ENCODE measurements around the gene APMAP. TPM values are rescaled to one million over a fixed set of nuclear protein-coding genes. Genes with fewer than 3 reads are reported as not detected.

APMAP gene
- total RNA-seq, 1 donor from 2014 or later, result 95.2 TPM

DNA sequence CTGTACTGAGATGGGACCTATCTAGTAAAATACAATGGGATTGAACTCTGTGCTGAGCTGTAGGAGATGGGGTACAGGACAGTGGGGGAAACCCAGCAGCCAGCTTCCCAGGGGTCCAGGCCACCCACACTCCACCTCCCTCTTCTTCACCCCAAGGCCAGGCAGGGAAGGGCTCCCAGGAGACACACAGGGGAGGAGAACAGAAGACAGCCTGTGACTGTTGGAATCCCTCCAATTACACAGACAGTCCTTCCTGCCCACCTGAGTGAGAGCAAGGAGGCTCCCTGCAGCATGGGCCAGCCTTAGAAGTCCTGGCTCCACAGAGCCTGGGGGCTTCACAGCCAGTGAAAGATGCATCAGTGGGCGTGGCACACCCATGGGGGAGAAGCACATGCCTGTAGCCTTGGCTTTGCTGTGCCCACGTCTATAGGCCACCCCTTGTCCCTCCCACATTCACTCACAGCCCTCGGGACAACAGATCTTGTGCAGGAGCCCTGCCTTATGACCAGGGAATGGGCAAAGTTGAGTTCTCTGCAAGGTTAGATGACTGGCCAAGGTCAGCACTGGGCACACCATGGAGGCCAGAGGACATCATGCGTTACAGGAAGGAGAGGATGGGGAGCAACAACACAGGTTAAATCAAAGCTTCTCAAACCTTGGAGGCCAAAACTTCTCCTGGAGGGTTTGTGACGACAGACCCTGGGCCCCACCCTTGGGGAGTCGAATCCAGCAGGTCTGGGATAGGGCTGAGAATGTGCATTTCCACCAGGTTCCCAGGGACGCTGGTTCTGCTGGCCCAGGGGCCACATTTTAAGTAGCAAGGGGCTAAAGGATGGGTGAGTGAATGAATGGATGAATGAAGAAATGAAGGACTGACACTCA lies 55.8 kb downstream of the APMAP start:
- Mint-ChIP-seq H3K4me3 (ENCODE audit: unreplicated experiment) (no peak overlapping the region), H3K4me1 (ENCODE audit: unreplicated experiment) (no peaks in the 10 kb centered on the region), H3K36me3 (ENCODE audit: low read depth, unreplicated experiment) (peaks cover 9% of the 10 kb centered on the region), H3K27ac (ENCODE audit: unreplicated experiment) (no peak overlapping the region), H3K27me3 (ENCODE audit: unreplicated experiment) (peaks cover 6% of the 10 kb centered on the region), H3K9me3 (ENCODE audit: unreplicated experiment) (peaks cover 4% of the 10 kb centered on the region)
- no peak for DNase-seq (ENCODE audit: low spot score)
- TF ChIP-seq, protein P1, sequence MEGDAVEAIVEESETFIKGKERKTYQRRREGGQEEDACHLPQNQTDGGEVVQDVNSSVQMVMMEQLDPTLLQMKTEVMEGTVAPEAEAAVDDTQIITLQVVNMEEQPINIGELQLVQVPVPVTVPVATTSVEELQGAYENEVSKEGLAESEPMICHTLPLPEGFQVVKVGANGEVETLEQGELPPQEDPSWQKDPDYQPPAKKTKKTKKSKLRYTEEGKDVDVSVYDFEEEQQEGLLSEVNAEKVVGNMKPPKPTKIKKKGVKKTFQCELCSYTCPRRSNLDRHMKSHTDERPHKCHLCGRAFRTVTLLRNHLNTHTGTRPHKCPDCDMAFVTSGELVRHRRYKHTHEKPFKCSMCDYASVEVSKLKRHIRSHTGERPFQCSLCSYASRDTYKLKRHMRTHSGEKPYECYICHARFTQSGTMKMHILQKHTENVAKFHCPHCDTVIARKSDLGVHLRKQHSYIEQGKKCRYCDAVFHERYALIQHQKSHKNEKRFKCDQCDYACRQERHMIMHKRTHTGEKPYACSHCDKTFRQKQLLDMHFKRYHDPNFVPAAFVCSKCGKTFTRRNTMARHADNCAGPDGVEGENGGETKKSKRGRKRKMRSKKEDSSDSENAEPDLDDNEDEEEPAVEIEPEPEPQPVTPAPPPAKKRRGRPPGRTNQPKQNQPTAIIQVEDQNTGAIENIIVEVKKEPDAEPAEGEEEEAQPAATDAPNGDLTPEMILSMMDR (IDR thresholded peaks at IDR 0.05; ENCODE audit: unreplicated experiment), result no peak

DNA sequence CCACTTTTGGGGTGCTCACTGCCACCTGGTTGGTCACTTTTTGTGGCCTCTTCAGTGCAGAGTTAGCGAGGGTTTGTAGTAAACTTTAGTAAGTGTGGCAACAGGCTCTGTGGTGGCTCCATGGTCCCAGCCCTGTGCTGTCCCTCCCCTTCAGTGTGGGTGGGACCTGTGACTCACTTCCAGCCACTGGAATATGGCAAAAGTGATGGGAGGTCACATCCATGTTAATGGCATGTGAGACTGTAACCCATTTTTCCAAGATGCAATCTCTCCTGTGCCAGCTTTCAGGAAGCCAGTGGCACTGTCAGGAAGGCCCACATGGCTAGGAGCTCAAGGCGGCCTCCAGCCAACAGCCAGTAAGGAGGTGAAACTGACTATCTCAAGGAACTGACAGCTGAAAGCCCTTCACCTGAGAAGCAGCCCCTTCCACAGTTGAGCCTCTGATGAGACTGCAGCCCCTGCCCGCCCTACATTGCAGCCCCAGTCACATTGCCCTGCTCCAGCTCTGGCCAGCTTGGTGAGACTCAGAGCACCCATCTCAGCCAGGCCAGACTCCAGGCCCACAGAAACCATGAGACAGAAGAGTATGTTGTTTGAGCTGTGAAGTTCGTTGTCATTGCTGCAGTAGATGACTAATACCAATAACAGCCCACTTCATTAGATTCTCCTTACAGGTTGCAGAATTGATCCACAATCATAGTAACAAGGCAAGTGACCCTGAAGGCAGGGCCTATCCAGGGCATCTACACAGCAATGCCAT lies 56.6 kb downstream of the APMAP start:
- TF ChIP-seq, protein P1 (IDR thresholded peaks at IDR 0.05; ENCODE audit: unreplicated experiment), result no peak
- Mint-ChIP-seq H3K4me3 (ENCODE audit: unreplicated experiment) (no peak overlapping the region), H3K36me3 (ENCODE audit: low read depth, unreplicated experiment) (peaks cover 5% of the 10 kb centered on the region), H3K4me1 (ENCODE audit: unreplicated experiment) (no peaks in the 10 kb centered on the region), H3K9me3 (ENCODE audit: unreplicated experiment) (peaks cover 4% of the 10 kb centered on the region), H3K27ac (ENCODE audit: unreplicated experiment) (no peak overlapping the region), H3K27me3 (ENCODE audit: unreplicated experiment) (peaks cover 6% of the 10 kb centered on the region)
- DNase-seq (ENCODE audit: low spot score), result no peak

DNA sequence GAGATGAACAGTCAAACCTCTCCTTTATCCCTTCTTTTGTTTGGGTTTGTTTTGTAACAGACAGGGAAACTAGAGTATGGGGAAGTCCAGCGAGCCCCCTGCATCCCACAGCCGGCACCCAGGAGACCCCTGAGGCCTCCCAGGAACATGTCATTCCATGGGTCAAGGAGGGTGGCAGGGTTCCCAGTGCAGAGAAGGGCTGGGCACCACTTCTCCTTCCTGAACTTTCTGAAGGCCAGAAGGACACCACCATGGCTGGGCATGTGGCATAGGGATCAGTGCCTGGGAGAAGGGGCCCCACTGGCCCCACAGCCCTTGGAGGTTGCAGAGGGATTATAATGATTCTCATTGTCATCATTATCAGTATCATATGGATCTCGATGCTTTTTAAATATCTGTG lies 57.4 kb downstream of the APMAP start:
- Mint-ChIP-seq H3K4me1 (ENCODE audit: unreplicated experiment) (no peaks in the 10 kb centered on the region), H3K27ac (ENCODE audit: unreplicated experiment) (no peak overlapping the region), H3K9me3 (ENCODE audit: unreplicated experiment) (peaks cover 4% of the 10 kb centered on the region), H3K4me3 (ENCODE audit: unreplicated experiment) (no peak overlapping the region), H3K36me3 (ENCODE audit: low read depth, unreplicated experiment) (peaks cover 5% of the 10 kb centered on the region), H3K27me3 (ENCODE audit: unreplicated experiment) (peaks cover 6% of the 10 kb centered on the region)
- TF ChIP-seq, protein P1 (IDR thresholded peaks at IDR 0.05; ENCODE audit: unreplicated experiment), result no peak
- no peak for DNase-seq (ENCODE audit: low spot score)

DNA sequence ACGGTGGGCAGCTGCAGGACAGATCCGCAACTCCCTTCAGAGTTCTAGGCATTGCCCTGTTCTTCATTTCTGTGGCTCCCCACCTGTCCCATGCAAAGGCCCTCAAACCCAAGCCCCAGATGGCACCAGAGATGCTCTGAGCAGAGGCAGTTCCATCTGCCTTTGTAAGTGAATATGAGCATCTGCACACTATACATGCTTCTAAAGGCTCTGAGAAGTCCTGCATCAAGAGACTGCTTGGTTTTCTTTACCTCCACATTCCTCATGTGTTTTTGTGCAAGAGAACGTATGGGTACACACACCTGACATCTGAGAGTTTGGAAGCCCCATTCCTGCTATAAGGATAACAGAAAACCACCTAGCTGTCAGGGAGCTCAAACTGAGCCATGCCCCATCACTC lies 57.8 kb downstream of the APMAP start:
- Mint-ChIP-seq H3K4me1 (ENCODE audit: unreplicated experiment) (no peaks in the 10 kb centered on the region), H3K4me3 (ENCODE audit: unreplicated experiment) (no peak overlapping the region), H3K27me3 (ENCODE audit: unreplicated experiment) (peaks cover 6% of the 10 kb centered on the region), H3K27ac (ENCODE audit: unreplicated experiment) (no peak overlapping the region), H3K9me3 (ENCODE audit: unreplicated experiment) (peaks cover 4% of the 10 kb centered on the region), H3K36me3 (ENCODE audit: low read depth, unreplicated experiment) (peaks cover 5% of the 10 kb centered on the region)
- DNase-seq (ENCODE audit: low spot score), result no peak
- TF ChIP-seq, protein P1 (IDR thresholded peaks at IDR 0.05; ENCODE audit: unreplicated experiment), result no peak
